ENCODE data around the gene NINJ1.

GRCh38 chr9:93128715-93129224 lies 5.3 kb downstream of the NINJ1 start:
- TF ChIP-seq POLR2A (IDR thresholded peaks at IDR 0.05; ENCODE audit: low read depth, low read length) (no peak), POLR2AphosphoS5 (IDR thresholded peaks at IDR 0.05; ENCODE audit: low read depth, low read length) (no peak), TAF1 (IDR thresholded peaks at IDR 0.05; ENCODE audit: borderline replicate concordance, low read depth, low read length) (no peak)

Data from GM12892 (cell line).